DND-41 (cell line): ENCODE measurements around the gene ARTN.

Experiments
- ATAC-seq: fragments of 200-7000 bp; cut with Tn5 transposase; 3 replicates; pipeline ENCODE4 v1.9.1; 2021; ENCODE audit warnings: low read depth; ENCODE audit not compliant: insufficient read depth
- DNase-seq: peaks from one replicate; pipeline ENCODE4 v3.0.0-alpha.2; 2020
- H2AFZ ChIP-seq: 2 replicates; pipeline ENCODE4 v1.6.0; 2012; ENCODE audit warnings: low read depth, low read length
- H3K27ac ChIP-seq: 2 replicates; pipeline ENCODE4 v1.5.1; 2012; ENCODE audit warnings: low read length, inconsistent platforms
- H3K27me3 ChIP-seq: fragments of 200-600 bp; sonication (generic); 2 replicates; pipeline ENCODE4 v1.6.0; 2012; ENCODE audit warnings: low read length, mild to moderate bottlenecking, inconsistent platforms; ENCODE audit not compliant: insufficient read depth, poor library complexity
- H3K36me3 ChIP-seq: 2 replicates; pipeline ENCODE4 v1.5.1; 2012; ENCODE audit warnings: low read length, inconsistent platforms; ENCODE audit not compliant: insufficient read depth
- H3K4me1 ChIP-seq: 2 replicates; pipeline ENCODE4 v1.5.1; 2012; ENCODE audit warnings: mild to moderate bottlenecking, low read length; ENCODE audit not compliant: insufficient read depth
- H3K4me2 ChIP-seq: 2 replicates; pipeline ENCODE4 v1.6.0; 2012; ENCODE audit warnings: mild to moderate bottlenecking, moderate library complexity, low read length, inconsistent platforms; ENCODE audit not compliant: insufficient read depth
- H3K4me3 ChIP-seq, 2 experiments: fragments of 200-600 bp in 1 of 2; shearing (Covaris generic) in 1 of 2; 2 replicates each; pipeline ENCODE4 v1.5.1; 2012 to 2016; ENCODE audit warnings: inconsistent platforms in 2 of 2, low read length in 2 of 2, mild to moderate bottlenecking in 2 of 2, low read depth in 1 of 2, moderate library complexity in 1 of 2
- H3K79me2 ChIP-seq: 2 replicates; pipeline ENCODE4 v1.6.0; 2012; ENCODE audit warnings: low read length, inconsistent platforms; ENCODE audit not compliant: insufficient read depth
- H3K9ac ChIP-seq: 2 replicates; pipeline ENCODE4 v1.6.0; 2012; ENCODE audit warnings: low read depth, mild to moderate bottlenecking, inconsistent platforms, low read length, moderate library complexity
- H3K9me3 ChIP-seq: 2 replicates; pipeline ENCODE4 v1.5.1; 2012; ENCODE audit warnings: low read length, moderate library complexity, mild to moderate bottlenecking, inconsistent platforms; ENCODE audit not compliant: insufficient read depth, severe bottlenecking
- H4K20me1 ChIP-seq: 2 replicates; pipeline ENCODE4 v1.6.0; 2012; ENCODE audit warnings: low read length; ENCODE audit not compliant: insufficient read depth
- CTCF ChIP-seq: IDR thresholded peaks from 2 replicates; pipeline ENCODE4 v1.5.1; 2012; ENCODE audit warnings: borderline replicate concordance, low read length, moderate library complexity, mild to moderate bottlenecking; ENCODE audit not compliant: poor library complexity, severe bottlenecking; ENCODE audit errors: extremely low read depth
- EZH2 ChIP-seq: IDR thresholded peaks from 3 replicates; pipeline ENCODE4 v1.6.1; 2012; ENCODE audit warnings: borderline replicate concordance, low read depth, mild to moderate bottlenecking, moderate library complexity, low read length, inconsistent platforms; ENCODE audit not compliant: severe bottlenecking

Gene ARTN

GRCh38 chr1:43913051-43913501 is 20.5 kb upstream of the ARTN start:
- no peak overlapping the region for H2AFZ ChIP-seq
- no peak overlapping the region for H3K4me3 ChIP-seq
- no peaks in the 10 kb centered on the region for H3K9me3 ChIP-seq
- TF ChIP-seq CTCF (no peak), EZH2 (no peak)
- no peak overlapping the region for H3K9ac ChIP-seq
- H3K27me3 ChIP-seq = no peaks in the 10 kb centered on the region
- H3K4me1 ChIP-seq = no peaks in the 10 kb centered on the region
- 0 out of 2 replicates have a peak, but pooled peaks cover 5% of the 10 kb centered on the region for H3K36me3 ChIP-seq
- ATAC-seq (no peak), DNase-seq (no peak)
- no peak overlapping the region for H3K4me2 ChIP-seq
- no peaks in the 10 kb centered on the region for H3K79me2 ChIP-seq
- H3K27ac ChIP-seq = no peak overlapping the region
- H4K20me1 ChIP-seq = no peaks in the 10 kb centered on the region

DNA sequence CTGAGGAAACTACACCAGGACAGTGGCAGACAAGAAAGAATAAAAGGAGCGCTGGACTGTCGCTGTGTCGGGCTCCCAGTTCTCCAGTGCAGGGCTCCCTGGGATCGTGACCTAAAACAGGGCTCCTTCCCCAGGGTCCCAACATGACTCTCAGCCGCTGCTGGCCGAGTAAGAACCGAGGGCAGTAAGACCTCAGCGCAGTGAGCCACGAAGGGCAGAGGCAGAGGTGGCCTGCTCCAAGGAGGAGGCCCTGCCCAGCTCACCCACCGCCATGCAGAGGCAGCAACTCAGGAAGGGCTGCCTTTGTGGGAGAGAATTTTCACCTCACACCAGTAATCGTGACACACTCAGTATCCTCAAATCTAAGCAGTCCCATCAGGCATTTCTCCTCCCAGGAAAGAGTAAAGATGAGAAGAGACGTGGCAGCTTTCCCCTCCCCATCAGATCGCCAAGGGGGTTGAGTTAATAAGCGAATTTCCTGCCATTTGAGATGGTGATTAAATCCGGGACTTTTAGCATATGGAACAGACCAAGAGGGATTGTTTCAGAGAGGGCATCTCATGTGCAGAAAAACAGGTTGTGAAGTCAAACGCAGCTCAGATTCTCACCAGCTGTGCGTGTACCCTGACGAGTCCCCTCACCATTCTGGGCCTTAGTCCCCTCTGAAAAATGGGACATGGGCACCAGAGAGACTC is 19.8 kb upstream of the ARTN start:
- Histone ChIP-seq H3K4me3 (no peak overlapping the region), H3K9ac (no peak overlapping the region), H3K79me2 (no peaks in the 10 kb centered on the region), H3K27ac (no peak overlapping the region), H3K9me3 (no peaks in the 10 kb centered on the region), H3K27me3 (no peaks in the 10 kb centered on the region), H4K20me1 (no peaks in the 10 kb centered on the region), H3K36me3 (0 out of 2 replicates have a peak, but pooled peaks cover 5% of the 10 kb centered on the region), H3K4me2 (no peak overlapping the region), H3K4me1 (no peaks in the 10 kb centered on the region), H2AFZ (no peak overlapping the region)
- ATAC-seq = no peak
- no peak for TF ChIP-seq CTCF
- no peak for TF ChIP-seq EZH2
- DNase-seq = no peak

- Histone ChIP-seq H3K4me1 (peaks cover 6% of the 10 kb centered on the region; the same call in 1 of the 2 replicates), H3K9me3 (no peaks in the 10 kb centered on the region), H2AFZ (no peak overlapping the region), H4K20me1 (no peaks in the 10 kb centered on the region), H3K9ac (no peak overlapping the region), H3K27me3 (no peaks in the 10 kb centered on the region), H3K4me2 (no peak overlapping the region), H3K79me2 (no peaks in the 10 kb centered on the region), H3K4me3 (no peak overlapping the region), H3K27ac (no peak overlapping the region), H3K36me3 (0 out of 2 replicates have a peak, but pooled peaks cover 5% of the 10 kb centered on the region)
- no peak for ATAC-seq
- no peak for TF ChIP-seq CTCF
- TF ChIP-seq EZH2 = no peak
- no peak for DNase-seq
Measured at GRCh38 chr1:43914576-43915525, 18.8 kb upstream of the ARTN start.
